HG03354 (cell line): ENCODE measurements around the gene IZUMO2.

Experiments used
- ATAC-seq: cut with Tn5 transposase; IDR thresholded peaks from one replicate; pipeline ENCODE4 v1.9.1; 2021; ENCODE audit warnings: mild to moderate bottlenecking; ENCODE audit not compliant: unreplicated experiment, poor library complexity, severe bottlenecking

The IZUMO2 gene

GRCh38 chr19:50189331-50189730 is 26.2 kb upstream of the IZUMO2 start:
- ATAC-seq, result no peak

- no peak for ATAC-seq
These were observed 24.9 kb upstream of the IZUMO2 start for GRCh38 chr19:50187937-50188336.

DNA sequence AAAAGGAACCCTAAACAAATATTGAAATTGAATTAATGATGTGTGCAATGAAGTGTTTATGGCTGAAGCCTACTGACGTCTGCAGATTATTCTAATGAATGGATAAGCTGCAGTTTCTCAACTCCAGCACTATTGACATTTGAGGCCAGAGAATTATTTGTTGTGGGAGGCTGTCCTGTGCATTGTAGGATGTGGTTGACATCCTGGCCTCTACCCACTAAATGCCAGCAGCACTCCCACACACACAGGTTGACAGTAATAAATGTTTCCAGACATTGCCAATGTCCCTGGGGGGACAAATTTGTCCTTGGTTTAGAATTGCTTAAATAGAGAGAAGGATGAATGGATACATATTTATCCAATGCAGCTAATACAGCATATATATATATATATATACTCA is 21.1 kb upstream of the IZUMO2 start:
- ATAC-seq, result no peak

DNA sequence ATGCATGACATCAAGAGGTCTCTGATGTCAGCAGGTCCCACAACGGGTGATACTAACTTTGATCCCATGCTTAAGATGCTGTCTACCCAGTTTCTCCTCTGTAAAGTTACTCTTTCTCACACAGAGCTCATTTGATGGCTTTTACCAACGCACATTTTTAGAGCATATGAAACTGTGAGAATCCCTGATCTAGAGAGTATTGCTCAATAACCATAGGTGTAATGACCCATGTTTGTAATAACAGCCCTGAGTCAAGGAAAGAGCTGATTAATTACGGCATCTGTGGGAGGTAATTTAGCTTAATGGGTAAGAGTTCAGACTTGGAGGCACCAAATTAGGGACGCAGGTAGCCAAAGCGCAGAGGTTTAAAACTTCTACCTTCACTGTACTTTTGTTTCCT is 18.0 kb upstream of the IZUMO2 start:
- no peak for ATAC-seq

DNA sequence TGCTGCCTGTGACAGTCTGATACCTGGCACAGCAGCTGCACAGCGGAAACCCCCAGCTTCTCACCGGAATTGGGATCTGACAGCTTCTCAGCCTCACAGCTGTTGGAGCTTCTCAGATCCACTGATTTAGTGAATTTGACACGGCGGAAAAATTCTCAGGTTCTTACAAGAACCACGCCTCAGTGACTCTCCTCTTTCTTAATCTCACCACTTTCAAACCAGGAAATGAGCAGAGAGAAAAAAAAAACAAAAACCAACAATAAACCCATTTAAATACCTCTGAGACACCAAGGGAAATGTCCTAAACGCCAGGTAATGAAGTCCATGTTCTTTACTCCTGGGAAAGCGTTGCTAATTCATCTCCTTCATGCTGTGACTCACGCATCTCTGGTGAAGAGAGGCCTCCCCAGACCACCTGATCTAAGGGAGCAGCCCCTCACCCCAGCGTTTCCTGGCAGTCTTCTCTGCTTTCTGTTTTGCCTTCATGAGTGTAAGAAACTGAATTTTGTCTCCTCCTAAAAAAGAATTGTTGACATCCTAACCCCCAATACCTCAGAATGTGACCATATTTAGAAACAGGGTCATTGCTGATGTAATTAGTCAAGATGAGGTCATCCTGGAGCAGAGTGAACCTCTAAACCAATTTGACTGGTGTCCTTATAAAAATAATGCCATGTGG is 15.9 kb upstream of the IZUMO2 start:
- no peak for ATAC-seq

GRCh38 chr19:50178320-50178719 is 15.2 kb upstream of the IZUMO2 start:
- ATAC-seq, result no peak

DNA sequence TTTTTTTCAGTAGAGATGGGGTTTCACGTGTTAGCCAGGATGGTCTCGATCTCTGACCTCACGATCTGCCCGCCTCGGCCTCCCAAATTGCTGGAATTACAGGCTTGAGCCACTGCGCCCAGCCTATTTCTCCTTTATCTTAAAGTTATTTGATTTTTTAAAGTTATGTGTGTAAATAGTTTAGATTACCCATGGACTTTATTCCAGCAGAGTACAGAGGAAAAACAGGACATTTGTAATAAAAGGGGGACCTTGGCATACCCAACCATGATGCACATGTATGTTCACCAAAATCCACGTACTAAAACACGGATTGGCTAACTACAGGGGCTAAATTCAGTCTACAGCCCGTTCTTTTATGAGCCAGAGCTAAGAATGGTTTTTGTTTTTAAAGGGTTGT is 13.7 kb upstream of the IZUMO2 start:
- no peak for ATAC-seq

GRCh38 chr19:50175924-50176323 is 12.8 kb upstream of the IZUMO2 start:
- no peak for ATAC-seq

DNA sequence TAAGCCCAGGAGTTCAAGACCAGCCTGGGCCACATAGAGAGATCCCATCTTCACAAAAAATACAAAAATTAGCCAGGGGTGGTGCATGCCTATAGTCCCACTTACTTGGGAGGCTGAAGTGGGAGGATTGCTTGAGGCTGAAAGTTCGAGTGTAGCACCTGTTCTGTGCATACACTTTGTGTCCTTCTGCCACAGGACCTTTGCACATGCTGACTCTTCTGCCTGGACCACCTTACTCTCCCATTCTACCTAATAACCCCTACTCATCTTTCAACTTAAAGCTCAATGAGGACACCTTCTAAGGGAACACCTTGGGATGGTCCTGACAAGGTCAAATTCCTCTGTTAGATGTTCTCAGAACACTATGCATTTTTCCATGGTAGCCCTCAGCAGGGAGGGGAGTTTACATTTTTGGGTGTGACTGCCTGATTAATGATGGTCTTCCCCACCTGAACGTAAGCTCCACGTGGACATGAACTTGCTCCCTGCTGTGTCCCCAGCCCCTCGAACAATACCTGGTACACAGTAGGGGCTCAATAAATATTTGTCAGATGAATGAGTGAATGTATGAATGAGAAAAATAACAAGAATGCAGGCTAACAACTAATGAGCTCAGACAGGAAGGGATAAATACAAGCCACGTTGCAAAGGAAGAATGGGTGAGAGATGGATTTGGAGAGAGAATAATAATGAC is 11.2 kb upstream of the IZUMO2 start:
- no peak for ATAC-seq

DNA sequence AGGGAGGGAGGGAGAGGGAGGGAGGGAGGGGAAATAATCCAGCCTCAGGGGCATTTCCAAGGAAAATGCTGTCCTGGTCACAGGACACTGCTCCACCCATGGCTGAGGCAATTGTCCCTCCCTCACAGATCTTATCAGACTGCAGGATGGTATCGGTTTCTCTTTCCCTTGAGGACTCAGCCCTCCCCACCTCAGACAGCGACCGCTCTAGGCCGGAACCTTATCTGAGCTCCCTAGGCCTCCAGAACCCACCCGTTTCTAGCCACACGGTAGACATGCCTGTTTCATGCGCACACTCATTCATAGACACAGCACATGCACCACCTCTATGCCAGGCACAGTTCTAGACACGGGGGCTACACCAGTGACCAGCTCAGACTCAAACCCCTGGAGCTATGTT is 10.0 kb upstream of the IZUMO2 start:
- no peak for ATAC-seq

- no peak for ATAC-seq
These were observed 9.6 kb upstream of the IZUMO2 start for GRCh38 chr19:50172726-50173125.

GRCh38 chr19:50171752-50172151 is 8.7 kb upstream of the IZUMO2 start:
- no peak for ATAC-seq

DNA sequence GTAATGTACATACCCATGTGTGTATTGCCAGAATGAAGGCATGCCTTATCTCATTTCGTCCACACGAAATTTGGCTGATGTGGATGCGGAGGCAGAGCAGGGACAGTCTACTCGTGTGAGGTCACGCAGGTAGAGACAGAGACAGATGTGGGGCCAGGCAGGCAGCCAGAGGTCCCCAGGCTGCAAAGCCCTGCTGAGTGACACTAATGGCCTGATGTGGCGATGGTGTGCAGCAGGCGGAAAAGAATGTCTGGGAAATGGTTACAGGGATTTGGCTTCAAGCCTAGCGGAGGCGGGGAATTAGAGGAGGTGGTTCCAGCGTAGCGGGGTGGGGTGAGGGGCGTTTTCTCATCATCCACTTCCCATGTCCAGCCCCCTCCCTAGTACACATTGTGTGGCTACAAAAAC is 4.2 kb upstream of the IZUMO2 start:
- ATAC-seq, result no peak

DNA sequence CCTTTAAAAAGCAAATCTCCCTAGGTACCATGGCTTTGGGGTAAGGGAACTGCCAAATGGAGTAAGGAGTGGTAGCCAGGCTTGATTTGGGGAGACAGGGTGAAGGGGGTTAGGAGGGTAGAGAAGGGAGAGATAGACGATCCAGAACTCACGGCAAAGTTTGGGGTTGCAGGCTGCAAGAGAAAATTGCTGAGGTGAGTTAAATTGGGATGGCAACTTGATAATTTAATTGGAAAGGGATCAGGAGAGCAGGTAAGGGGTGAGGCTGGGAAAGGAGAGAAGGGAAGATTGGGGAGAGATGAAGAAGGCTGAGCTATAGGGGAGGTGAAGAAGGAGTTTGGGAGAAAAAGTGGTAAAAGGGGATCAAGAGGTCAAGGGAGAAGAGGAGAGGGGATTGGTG is 4.0 kb downstream of the IZUMO2 start:
- ATAC-seq, result no peak

GRCh38 chr19:50158577-50158976 is 4.5 kb downstream of the IZUMO2 start:
- ATAC-seq, result no peak

GRCh38 chr19:50155520-50156109 is 7.5 kb downstream of the IZUMO2 start:
- no peak for ATAC-seq

- ATAC-seq, result no peak
These were observed 8.6 kb downstream of the IZUMO2 start for GRCh38 chr19:50154529-50154928.

DNA sequence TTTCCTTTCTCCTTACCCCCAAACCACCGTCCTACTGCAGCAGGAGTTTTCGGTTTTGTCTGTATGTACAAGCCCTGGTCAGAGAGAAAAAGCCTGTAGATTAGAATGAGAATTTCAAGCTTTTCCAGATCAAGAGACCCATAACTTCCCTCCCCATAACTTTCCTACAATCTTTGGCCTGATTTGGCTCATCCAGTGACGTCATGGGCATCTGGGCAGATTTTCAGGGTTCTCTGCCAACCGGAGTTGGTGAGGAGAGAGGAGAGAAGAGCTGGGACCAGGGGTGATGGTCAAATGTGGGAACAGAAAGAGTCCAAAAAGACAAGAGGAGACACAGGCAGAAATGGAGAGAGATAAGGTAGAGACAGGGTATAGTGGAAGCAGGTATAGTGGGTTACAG is 10.5 kb downstream of the IZUMO2 start:
- ATAC-seq, result no peak

DNA sequence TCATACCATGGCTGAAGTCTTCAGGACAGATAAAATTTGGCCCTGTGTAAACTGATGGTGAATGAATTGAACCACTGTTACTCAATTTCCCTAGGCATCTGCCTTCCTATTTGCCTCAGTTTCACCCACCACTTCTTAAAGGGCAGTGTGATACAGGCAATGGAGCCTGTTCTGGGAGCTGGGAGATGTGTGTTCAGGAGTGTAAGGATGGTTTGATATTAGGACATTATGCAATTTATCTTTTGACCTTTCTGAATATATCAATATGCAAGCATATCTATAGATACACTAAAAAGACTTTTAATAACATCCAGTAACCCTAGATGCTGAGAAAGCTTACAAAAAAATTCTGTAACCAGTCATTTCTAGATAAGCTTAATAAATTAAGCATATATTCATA is 14.6 kb downstream of the IZUMO2 start:
- ATAC-seq, result no peak

- ATAC-seq, result no peak
These were observed 15.3 kb downstream of the IZUMO2 start for GRCh38 chr19:50147462-50148423.
